GM19372 (cell line): ENCODE data around the gene NCLN.
"Not testable (repeated sequence)": the region's sequence is repeated elsewhere in the genome, so short reads cannot be mapped to it uniquely, and the experiment has no call there.

ENCODE experiments used
- ATAC-seq: cut with Tn5 transposase; IDR thresholded peaks from one replicate; pipeline ENCODE4 v1.9.1; 2021; ENCODE audit warnings: mild to moderate bottlenecking, low read depth, moderate library complexity; ENCODE audit not compliant: unreplicated experiment

The NCLN gene

DNA sequence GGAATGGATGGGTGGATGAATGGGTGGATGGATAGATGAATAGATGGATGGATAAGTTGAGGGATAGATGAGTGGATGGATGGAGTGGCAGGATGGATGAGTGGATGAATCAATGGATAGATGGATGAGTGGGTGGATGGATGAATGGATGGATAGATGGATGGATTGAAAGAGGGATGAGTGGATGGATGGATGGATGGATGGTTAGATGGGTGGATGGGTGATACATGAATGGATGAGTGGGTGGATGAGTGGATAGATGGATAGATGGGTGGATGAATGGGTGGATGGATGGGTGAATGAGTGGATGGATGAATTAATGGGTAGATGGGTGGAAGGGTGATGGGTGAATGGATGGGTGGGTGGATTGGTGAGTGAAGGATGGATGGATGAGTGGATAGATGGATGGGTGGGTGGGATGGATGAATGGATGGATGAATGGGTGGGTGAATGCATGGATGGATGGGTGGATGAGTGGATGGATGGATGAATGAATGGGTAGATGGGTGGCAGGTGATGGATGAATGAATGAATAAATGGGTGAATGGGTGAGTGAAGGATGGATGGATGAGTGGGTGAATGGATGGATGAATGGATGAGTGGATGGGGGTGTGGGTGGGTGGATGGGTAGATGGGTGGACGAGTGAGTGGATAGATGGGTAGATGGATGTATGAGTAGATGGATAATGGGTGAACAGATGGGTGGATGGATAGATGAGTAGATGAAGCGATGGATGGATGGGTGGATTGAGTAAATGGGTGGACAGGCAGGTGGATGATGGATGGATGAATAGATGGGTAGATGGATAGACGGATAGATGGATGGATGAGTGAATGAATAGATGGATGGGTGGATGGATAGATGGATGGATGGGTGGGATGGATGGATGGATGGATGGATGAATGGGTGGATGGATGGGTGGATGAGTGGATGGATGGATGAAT lies 32.2 kb upstream of the NCLN start:
- no peak for ATAC-seq

DNA sequence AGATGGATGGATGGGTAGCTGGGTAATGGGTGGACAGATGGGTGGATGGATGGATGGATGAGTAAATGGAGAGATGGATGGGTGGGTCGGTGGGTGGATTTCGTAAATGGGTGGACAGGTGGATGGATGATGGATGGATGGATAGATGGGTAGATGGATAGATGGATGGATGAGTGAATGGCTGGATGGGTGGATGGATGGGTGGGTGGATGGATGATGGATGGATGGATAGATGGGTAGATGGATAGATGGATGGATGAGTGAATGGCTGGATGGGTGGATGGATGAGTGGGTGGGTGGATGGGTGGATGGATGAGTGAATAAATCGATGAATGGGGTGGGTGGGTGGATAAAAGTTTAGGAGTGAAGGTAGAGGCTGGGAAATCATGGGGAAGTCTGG lies 31.3 kb upstream of the NCLN start:
- ATAC-seq, result not testable (repeated sequence)

DNA sequence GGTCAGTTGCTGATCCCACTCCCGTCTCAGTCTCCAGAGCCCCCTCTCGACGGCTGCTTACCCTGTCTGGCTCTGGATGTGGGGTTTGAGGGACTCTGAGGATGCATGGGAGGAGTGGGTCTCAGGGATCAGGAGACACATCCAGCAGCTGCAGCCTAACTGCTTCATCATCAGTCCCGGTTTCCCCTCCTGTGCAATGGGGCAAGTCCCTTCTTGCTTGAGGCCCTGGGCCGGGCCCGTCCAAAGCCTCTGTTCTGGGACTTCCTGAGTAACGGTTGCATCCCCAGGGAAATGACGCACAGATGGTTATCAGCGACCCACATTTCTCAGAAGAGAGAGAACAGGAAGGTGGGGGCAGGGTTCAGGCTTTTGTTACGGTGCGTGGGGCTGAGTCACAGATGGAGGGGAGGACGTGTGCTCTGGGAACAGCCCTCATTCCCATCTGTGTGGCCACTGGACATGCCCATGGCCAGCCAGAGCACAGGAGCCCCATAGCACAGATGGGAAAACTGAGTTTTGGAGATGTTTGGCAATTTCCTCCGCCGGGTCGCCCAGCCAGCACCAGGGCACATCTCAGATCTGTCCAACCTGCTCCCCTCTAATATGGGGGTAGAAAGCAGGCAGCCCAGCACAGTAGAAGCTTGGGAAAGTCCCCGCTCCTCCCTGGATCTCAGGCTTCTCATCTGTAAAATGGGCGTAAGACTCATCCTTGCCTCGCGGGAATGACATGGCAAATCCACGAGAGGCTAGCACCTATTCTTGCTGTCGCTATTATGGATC lies 30.6 kb upstream of the NCLN start:
- ATAC-seq, result no peak

DNA sequence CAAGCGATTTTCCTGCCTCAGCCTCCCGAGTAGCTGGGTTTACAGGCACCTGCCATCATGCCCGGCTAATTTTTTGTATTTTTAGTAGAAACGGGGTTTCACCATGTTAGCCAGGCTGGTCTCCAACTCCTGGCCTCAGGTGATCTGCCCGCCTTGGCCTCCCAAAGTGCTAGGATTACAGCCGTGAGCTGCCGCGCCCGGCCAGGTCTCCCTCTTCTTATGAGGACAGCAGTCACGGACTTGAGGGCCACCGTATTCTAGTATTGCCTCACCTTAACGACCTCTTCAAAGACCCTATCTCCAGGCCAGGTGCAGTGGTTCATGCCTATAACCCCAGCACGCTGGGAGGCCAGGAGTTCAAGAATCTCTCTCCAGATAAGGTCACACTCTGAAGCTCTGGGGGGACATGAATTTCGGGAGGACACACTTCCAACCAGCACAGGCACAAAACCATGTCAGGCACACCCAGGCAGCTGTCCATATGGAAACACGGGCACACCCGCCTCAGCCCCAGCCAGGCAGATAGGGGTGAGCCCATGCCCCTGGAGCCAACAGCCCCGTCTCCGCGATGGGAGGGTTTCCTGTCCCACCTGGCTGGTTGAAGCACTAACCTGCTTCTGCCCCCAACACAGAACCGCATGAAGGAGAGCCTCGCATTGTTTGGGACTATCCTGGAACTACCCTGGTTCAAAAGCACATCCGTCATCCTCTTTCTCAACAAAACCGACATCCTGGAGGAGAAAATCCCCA lies 28.5 kb upstream of the NCLN start:
- no peak for ATAC-seq

DNA sequence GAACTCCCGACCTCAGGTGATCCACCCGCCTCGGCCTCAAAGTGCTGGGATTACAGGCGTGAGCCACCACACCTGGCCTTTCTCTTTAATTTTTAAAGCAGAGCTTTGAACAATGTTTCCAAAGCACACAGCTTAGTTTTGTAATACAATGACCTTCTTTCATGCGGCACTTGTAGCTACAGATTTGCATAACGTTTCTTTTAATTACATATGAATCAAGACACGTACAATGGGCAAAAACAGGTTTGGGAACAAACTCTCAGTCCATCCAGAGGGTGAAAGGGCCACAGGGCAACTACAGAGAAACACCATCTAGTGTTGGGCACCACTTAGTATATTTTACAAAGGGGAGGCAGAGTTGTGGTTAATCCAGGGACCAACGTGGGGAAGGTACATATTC lies 26.2 kb upstream of the NCLN start:
- no peak for ATAC-seq

DNA sequence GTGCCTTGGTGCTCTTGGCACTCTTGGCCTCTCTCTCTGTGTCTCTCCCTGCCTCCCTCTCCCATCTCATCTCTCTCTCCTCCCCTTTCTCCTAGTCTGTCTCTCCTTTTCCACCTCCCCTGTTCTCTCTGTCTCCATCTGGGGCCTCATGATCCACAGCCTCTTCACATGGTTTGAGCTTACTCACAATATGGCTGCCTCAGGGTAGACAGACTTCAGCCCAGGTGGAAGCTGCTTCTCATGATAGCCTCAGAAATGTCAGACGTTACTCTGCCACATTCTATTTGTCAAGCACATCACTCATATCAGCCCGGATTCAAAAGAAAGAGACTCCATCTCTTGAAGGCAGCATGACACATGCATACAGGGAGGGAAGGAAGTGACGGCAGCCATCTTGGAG lies 25.5 kb upstream of the NCLN start:
- ATAC-seq, result no peak

DNA sequence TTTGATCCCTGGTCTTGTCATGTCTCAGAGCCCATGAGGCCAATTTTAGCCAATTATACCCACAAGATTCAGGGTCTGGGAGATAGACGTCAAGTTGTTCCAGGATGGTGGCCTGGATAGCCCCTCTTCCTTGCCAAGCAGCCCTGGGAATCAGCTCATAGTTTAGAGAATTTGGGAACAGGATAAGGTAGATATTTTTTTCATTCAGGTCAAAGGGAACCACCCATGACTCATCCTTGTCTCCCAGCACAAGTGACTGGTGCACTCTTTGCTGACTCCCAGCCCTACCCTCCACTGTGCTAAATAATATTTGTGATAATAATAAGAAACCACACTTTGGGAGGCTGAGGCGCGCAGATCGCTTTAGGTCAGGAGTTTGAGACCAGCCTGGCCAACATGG lies 24.3 kb upstream of the NCLN start:
- ATAC-seq, result no peak

DNA sequence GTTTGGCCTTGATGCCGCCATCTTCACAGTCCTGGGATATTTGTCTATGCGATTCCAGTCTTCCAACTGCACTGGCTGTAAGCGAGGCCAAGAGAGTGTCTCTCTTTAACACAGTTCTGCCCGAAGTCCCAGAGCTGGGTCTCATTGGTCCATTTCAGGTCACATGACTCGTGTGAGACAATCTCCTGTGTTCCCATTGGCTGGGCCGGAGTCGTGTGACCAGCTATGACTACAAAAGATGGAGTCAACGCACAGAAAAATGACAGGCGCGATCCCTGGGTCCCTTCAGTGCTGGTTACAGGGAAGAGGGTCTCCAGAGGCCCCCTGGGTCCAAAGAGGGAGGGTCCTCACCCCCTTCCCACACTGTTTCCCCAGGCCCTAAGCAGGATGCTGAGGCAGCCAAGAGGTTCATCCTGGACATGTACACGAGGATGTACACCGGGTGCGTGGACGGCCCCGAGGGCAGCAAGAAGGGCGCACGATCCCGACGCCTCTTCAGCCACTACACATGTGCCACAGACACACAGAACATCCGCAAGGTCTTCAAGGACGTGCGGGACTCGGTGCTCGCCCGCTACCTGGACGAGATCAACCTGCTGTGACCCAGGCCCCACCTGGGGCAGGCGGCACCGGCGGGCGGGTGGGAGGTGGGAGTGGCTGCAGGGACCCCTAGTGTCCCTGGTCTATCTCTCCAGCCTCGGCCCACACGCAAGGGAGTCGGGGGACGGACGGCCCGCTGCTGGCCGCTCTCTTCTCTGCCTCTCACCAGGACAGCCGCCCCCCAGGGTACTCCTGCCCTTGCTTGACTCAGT lies 23.1 kb upstream of the NCLN start:
- no peak for ATAC-seq

DNA sequence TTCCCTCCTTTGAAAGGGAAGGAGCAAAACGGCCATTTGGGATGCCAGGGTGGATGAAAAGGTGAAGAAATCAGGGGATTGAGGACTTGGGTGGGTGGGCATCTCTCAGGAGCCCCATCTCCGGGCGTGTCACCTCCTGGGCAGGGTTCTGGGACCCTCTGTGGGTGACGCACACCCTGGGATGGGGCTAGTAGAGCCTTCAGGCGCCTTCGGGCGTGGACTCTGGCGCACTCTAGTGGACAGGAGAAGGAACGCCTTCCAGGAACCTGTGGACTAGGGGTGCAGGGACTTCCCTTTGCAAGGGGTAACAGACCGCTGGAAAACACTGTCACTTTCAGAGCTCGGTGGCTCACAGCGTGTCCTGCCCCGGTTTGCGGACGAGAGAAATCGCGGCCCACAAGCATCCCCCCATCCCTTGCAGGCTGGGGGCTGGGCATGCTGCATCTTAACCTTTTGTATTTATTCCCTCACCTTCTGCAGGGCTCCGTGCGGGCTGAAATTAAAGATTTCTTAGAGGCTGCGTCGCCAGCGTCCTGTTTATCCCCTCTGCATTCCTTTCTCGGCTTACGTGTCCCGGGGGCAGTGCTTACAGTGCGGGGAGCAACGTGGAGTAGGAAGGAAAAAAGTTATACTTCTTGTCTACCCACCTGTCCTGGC lies 22.4 kb upstream of the NCLN start:
- ATAC-seq, result no peak

DNA sequence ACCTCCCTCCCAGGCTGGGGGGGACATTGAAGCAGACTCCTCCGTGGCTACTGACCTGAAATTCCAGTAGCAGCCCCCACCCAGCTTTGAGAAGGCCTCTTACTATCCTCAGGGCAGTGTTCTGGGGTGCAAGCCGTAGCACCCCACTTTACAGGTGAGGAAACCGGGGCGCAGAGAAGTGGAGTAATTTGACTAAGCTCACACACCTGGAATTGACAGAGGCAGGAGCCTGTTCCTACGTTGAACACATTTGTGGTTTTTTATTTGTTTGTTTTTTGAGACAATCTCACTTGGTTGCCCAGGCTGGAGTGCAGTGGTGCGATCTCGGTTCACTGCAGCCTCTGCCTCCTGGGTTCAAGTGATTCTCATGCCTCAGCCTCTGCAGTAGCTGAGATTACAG lies 21.8 kb upstream of the NCLN start:
- no peak for ATAC-seq

DNA sequence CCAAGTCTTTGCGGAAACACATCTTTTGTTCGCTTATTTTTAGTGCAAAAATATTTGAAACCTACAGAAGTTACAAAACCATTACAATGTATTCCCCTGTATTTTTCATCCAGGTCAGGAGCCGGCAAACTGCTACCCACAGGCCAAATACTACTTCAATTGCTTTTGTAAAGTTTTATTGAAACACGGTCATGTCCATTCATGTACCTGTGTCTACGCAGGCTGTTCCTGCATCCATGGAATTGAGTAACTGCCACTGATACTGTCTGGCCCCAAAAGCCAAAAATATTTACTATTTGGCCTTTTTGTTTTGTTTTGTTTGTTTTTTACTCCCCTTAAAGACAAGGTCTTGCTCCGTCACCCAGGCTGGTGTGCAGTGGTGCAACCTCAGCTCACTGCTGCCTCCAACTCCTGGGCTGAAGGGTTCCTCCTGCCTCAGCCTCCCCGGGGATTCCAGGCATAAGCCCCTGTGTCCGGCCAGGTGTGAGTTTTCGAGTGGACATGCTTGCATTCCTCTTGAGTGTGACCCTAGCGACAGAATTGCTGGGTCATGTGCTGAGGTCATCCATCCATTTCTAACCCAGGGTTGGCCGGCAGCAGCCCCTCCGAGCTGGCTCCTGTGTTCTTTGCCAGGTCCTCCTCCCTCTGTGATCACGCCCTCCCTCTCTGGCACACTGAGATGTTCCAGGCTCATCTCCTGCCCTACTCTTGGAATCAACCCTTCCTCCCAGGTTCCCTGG lies 18.0 kb upstream of the NCLN start:
- no peak for ATAC-seq

DNA sequence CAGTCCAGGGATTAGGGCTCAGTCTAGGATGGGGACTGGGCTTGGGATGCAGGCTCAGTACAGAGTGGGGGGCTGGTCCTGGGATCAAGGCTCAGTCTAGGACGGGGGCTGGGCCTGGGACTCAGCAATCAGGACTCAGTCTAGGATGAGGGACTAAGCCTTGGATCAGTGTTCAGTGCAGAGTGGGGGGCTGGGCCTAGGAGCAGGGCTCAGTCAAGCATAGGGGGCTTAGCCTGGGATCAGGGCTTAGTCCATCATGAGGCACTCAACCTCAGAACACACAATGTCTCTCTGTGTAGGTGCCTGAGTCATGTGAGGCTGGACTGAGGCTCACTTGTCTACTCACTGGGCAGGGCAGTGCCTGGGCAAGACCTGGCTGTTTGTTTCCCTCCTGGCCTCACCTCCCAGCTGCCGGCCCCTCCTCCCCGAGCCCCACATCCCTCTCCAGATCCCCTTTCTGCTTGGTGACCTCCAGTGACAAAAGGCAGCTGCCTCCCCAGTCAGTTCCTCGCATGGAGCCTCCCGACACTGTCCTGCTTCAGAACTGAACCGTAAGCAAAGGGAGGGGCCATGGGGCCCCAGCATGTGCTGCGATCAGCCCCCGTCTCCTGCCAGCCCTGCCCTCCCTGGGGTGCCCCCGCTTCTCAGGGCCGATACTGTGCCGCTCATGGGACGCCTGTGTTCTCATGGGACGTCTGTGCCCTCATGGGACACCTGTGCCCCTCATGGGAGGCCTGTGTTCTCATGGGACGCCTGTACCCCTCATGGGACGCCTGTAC lies 13.6 kb upstream of the NCLN start:
- no peak for ATAC-seq

DNA sequence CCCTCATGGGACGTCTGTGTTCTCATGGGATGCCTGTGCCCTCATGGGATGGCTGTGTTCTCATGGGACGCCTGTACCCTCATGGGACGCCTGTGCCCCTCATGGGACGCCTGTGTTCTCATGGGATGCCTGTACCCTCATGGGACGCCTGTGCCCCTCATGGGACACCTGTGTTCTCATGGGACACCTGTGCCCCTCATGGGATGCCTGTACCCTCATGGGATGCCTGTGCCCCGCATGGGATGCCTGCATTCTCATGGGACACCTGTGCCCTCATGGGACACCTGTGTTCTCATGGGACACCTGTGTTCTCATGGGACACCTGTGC lies 13.1 kb upstream of the NCLN start:
- ATAC-seq, result not testable (repeated sequence)

DNA sequence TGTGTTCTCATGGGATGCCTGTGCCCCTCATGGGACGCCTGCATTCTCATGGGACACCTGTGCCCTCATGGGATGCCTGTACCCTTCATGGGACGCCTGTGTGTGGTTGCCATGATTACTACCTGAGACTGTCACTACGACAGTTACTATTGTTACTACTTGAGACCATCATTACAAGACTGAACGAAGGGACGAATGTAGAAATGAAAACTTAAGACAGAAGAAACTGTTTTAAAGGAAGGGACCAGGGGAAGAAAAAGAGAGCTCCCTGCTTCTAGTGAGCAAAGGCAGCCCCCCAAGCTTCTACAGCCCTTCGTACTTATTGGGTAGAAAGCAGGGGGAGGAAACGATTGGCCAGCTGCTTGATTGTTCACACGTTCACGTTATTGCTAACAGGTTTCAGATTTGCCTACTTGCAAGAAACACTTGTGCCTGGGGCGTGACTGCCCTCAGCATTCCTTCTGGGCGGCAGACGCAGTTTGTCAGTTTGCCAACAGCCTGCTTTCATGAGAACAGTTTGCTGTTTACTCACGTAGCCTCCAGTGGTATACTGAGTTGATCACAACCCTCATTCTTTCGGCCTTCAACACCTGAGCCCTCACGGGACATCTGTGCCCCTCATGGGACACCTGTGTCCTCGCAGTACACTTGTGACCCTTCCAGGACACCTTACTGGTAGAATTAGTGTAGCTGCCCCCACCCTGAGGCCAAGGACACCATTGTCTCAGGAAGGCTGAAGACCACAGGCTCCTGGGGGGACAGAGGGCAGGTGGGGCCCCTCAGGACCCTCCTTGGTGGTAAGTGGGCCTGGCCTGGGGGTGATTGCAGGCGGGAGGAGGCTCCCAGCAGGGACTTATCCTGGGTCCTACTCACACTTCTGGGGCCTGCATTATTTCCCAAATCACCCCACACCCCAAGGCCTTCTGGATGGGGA lies 9.7 kb upstream of the NCLN start:
- no peak for ATAC-seq

DNA sequence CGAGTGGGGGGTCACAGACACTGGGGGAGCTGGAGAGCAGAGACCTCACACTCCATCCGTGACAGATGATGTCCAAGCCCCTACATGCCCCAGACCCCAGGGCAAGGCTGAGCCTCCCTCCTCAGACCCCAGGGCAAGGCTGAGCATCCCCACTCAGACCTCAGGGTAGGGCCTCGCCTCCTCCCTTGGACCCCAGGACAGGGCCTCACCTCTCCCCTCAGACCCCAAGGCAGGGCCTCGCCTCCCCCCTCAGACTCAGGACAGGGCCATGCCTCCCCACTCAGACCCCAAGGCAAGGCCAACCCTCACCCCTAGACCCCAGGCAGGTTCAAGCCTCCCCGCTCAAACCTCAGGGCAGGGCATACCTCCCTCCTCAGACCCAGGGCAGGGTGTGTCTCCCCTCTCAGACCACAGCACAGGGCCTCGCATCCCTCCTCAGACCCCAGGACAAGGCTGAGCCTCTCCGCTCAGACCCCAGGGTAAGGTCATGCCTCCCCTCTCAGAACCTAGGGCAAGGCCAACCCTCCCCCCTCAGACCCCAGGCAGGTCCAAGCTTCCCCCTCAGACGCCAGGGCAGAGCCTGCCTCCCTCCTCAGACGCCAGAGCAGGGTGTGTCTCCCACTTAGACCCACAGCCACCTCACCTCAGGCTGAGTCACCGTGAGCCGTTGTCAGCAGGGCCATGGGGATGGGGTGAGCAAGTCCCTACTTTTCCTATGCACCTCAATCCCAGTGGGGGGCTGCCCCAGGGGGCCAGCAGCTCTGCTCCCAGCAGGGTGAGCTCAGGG lies 8.8 kb upstream of the NCLN start:
- ATAC-seq, result no peak

DNA sequence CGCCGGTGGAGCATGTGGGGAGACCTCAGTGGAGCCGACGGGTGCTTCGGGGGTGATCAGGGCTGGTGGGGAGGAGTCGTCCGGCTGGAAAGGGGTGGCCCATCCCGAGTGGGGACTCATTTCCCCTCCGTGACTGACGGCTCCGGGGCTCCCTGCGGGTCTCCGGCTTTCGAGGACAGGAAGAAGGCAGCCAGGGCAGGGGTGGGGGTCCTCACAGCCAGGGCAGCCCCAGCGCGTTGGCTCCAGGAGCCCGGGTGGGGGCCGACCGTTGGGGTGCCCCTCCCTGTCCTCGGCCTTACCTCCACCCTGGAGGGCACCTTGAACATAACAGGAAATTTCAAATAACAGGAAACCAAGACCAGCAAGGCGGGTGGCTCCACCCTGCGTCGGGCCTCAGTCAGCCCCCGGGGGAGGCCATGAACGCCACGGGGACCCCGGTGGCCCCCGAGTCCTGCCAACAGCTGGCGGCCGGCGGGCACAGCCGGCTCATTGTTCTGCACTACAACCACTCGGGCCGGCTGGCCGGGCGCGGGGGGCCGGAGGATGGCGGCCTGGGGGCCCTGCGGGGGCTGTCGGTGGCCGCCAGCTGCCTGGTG lies 7.3 kb upstream of the NCLN start, which contains the start of gene S1PR4:
Gene S1PR4, plus strand, starts transcription at position 393 of the 596 bp plus-strand sequence. Its CDS starts 24 bp downstream, at position 417.
- no peak for ATAC-seq
